ENCODE results near the gene TAL1.
"Not testable (repeated sequence)": the region's sequence is repeated elsewhere in the genome, so short reads cannot be mapped to it uniquely, and the experiment has no call there.

The TAL1 gene

GRCh38 chr1:47210666-47211065 is 21.4 kb downstream of the TAL1 start:
- H3K4me3 ChIP-seq (ENCODE audit: low read depth, low read length) = no peak overlapping the region
- DNase-seq (ENCODE audit: low read depth) = no peak
- TF ChIP-seq, protein P1, sequence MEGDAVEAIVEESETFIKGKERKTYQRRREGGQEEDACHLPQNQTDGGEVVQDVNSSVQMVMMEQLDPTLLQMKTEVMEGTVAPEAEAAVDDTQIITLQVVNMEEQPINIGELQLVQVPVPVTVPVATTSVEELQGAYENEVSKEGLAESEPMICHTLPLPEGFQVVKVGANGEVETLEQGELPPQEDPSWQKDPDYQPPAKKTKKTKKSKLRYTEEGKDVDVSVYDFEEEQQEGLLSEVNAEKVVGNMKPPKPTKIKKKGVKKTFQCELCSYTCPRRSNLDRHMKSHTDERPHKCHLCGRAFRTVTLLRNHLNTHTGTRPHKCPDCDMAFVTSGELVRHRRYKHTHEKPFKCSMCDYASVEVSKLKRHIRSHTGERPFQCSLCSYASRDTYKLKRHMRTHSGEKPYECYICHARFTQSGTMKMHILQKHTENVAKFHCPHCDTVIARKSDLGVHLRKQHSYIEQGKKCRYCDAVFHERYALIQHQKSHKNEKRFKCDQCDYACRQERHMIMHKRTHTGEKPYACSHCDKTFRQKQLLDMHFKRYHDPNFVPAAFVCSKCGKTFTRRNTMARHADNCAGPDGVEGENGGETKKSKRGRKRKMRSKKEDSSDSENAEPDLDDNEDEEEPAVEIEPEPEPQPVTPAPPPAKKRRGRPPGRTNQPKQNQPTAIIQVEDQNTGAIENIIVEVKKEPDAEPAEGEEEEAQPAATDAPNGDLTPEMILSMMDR (IDR thresholded peaks at IDR 0.05; ENCODE audit: insufficient read depth, low read depth, low read length, missing control alignments) = no peak

- TF ChIP-seq, protein P1 (IDR thresholded peaks at IDR 0.05; ENCODE audit: insufficient read depth, low read depth, low read length, missing control alignments) = no peak
- H3K4me3 ChIP-seq (ENCODE audit: low read depth, low read length) = no peak overlapping the region
- no peak for DNase-seq (ENCODE audit: low read depth)
These were observed 22.2 kb downstream of the TAL1 start for GRCh38 chr1:47209725-47210325.

DNA sequence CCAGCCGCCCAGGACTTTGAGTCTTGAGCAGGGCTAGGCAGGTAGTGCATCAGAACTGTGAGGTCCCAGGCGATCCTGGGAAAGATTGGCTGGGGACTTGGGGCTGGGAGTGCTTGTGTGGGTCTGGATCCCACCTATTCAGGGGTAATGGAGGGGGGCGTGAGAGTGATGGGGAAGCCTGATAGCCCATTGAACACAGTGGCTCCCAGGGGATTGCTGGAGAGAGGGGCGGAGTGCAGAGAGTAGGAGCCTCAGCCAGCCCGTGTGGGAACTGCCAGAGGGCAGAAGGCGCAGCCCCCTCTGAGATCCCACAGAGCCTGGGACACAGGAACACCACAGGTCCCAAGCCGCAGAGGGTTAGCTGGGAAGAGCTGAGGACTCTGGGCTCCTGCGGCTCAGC is 22.9 kb downstream of the TAL1 start:
- TF ChIP-seq, protein P1 (IDR thresholded peaks at IDR 0.05; ENCODE audit: insufficient read depth, low read depth, low read length, missing control alignments) = no peak
- no peak overlapping the region for H3K4me3 ChIP-seq (ENCODE audit: low read depth, low read length)
- DNase-seq (ENCODE audit: low read depth) = no peak

- TF ChIP-seq, protein P1 (IDR thresholded peaks at IDR 0.05; ENCODE audit: insufficient read depth, low read depth, low read length, missing control alignments) = no peak
- DNase-seq (ENCODE audit: low read depth) = no peak
- H3K4me3 ChIP-seq (ENCODE audit: low read depth, low read length) = no peak overlapping the region
These were observed 23.6 kb downstream of the TAL1 start for GRCh38 chr1:47208374-47208850.

DNA sequence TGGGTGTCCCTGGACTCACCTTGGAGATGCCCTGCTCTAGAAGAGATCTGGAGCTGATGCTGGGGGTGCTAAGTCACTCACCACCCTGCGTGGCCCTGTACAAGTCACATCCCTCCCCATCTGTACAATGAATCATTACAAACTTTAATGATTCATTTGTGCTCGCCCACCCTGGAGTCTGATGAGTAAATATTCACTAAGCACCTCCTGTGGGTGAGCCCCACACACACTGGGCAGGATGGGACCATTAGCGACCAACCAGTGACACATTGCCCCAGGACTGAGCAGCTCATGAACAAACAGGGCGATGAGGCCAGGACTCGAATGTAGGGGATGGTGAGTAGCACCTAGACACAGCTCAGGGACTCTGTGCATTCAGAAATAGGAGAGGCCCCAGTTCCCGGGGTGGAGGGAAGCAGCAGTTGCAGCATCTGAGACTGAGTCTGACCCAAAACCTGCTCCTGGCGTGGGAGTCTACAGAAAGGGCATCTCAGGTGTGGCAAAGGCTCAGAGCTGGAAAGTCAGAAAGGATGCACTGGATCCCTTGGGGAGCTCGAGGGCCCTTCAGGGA is 24.1 kb downstream of the TAL1 start:
- TF ChIP-seq, protein P1 (IDR thresholded peaks at IDR 0.05; ENCODE audit: insufficient read depth, low read depth, low read length, missing control alignments) = no peak
- no peak for DNase-seq (ENCODE audit: low read depth)
- H3K4me3 ChIP-seq (ENCODE audit: low read depth, low read length) = no peak overlapping the region

- no peak for DNase-seq (ENCODE audit: low read depth)
- TF ChIP-seq, protein P1 (IDR thresholded peaks at IDR 0.05; ENCODE audit: insufficient read depth, low read depth, low read length, missing control alignments) = no peak
- no peak overlapping the region for H3K4me3 ChIP-seq (ENCODE audit: low read depth, low read length)
These were observed 26.1 kb downstream of the TAL1 start for GRCh38 chr1:47205918-47206317.

- not testable (repeated sequence) for H3K4me3 ChIP-seq (ENCODE audit: low read depth, low read length); DNase-seq (ENCODE audit: low read depth)
These were observed 28.5 kb downstream of the TAL1 start for GRCh38 chr1:47203504-47203903.

All from GM12865 (cell line).